Cardiac muscle cell (in vitro differentiated cells and primary cell): ENCODE measurements around the gene WDFY2. TPM values are rescaled to one million over a fixed set of nuclear protein-coding genes. Genes with fewer than 3 reads are reported as not detected.
A peak's percentile ranks its signal among the peaks of the same experiment; 100 is the strongest.

Experiments used
- DNase-seq, 2 donors: peaks; one replicate each; pipeline versions ENCODE4 v3.0.0 to v3.0.0-alpha.2; 2010 to 2017; ENCODE audit warnings: low read depth in 1 of 2, low spot score in 1 of 2
- H3K27ac ChIP-seq: fragments of 200-600 bp; sonication (generic); 2 replicates; pipeline ENCODE4 v1.5.1; 2016
- H3K27me3 ChIP-seq: fragments of 200-600 bp; sonication (generic); 2 replicates; pipeline ENCODE4 v1.6.0; 2016; ENCODE audit warnings: control low read depth
- H3K36me3 ChIP-seq: fragments of 200-600 bp; sonication (generic); 2 replicates; pipeline ENCODE4 v1.5.1; 2016; ENCODE audit warnings: control low read depth
- H3K4me1 ChIP-seq: fragments of 200-600 bp; sonication (generic); 2 replicates; pipeline ENCODE4 v1.8.1; 2017; ENCODE audit warnings: low read depth, mild to moderate bottlenecking, mixed run types
- H3K4me3 ChIP-seq: fragments of 200-600 bp; sonication (generic); 2 replicates; pipeline ENCODE4 v1.5.1; 2016; ENCODE audit warnings: mild to moderate bottlenecking
- H3K9me3 ChIP-seq: fragments of 200-600 bp; sonication (generic); 2 replicates; pipeline ENCODE4 v1.5.1; 2017; ENCODE audit warnings: low read depth, mild to moderate bottlenecking, control low read depth
- polyA plus RNA-seq: library from polyadenylated mRNA; unstranded; fragments of >200 nt; fragmentation: Nextera tagmentation; extraction: Ambion mirVana; gene quantifications from 2 replicates; pipeline ENCODE4 v1.2.1, GENCODE V29; 2016
- total RNA-seq: library from RNA; depleted of rRNA; stranded (reverse); fragments of >200 nt; gene quantifications from 2 replicates; pipeline ENCODE4 v1.2.3, GENCODE V29; 2016
- TF ChIP-seq, protein P1 (sequence below): IDR thresholded peaks from 2 replicates; pipeline ENCODE4 v1.5.1; 2012; ENCODE audit warnings: low read depth, mild to moderate bottlenecking, low read length

The WDFY2 gene
- total and polyA plus RNA-seq, 2 experiments from 2014 or later, result 9.1 to 20.4 TPM

- TF ChIP-seq, protein P1, sequence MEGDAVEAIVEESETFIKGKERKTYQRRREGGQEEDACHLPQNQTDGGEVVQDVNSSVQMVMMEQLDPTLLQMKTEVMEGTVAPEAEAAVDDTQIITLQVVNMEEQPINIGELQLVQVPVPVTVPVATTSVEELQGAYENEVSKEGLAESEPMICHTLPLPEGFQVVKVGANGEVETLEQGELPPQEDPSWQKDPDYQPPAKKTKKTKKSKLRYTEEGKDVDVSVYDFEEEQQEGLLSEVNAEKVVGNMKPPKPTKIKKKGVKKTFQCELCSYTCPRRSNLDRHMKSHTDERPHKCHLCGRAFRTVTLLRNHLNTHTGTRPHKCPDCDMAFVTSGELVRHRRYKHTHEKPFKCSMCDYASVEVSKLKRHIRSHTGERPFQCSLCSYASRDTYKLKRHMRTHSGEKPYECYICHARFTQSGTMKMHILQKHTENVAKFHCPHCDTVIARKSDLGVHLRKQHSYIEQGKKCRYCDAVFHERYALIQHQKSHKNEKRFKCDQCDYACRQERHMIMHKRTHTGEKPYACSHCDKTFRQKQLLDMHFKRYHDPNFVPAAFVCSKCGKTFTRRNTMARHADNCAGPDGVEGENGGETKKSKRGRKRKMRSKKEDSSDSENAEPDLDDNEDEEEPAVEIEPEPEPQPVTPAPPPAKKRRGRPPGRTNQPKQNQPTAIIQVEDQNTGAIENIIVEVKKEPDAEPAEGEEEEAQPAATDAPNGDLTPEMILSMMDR, result no peak
- H3K27ac ChIP-seq, result no peak overlapping the region
- peak overlapping the region; percentile 68 for H3K4me3 ChIP-seq
- H3K36me3 ChIP-seq, result no peaks in the 10 kb centered on the region
- no peaks in the 10 kb centered on the region for H3K4me1 ChIP-seq
- H3K27me3 ChIP-seq, result no peaks in the 10 kb centered on the region
- DNase-seq, result no peak
- H3K9me3 ChIP-seq, result no peaks in the 10 kb centered on the region
Observed at GRCh38 chr13:51804295-51805172, 220.3 kb downstream of the WDFY2 start.

DNA sequence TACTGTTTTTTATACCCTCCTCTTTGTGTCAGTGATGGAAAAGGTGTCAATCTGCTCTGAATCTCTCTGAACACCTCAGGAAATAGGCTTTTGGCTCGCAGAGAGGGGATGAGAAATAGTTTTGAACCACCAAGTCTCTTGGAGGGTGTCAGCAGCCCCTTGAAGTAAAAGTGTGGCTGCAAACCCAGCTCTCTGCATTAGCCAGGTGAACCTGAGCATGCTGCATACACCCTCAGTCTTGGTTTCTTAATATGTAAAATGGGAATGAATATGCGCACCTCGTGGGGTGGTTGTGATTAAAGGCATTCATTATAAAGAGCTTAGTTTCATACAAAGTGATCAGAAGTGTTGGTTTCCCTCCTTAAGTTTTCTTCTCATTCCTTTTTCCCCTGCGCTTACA is 221.1 kb downstream of the WDFY2 start:
- H3K4me3 ChIP-seq, result no peak overlapping the region

GRCh38 chr13:51805925-51806324 is 221.7 kb downstream of the WDFY2 start:
- Histone ChIP-seq H3K9me3 (no peaks in the 10 kb centered on the region), H3K4me1 (no peaks in the 10 kb centered on the region), H3K27me3 (no peaks in the 10 kb centered on the region), H3K36me3 (no peaks in the 10 kb centered on the region), H3K27ac (no peak overlapping the region), H3K4me3 (no peak overlapping the region)
- TF ChIP-seq, protein P1, result no peak
- no peak for DNase-seq

More for the DNA sequence above, 221.1 kb downstream of the WDFY2 start:
- H3K36me3 ChIP-seq, result no peaks in the 10 kb centered on the region
- H3K9me3 ChIP-seq, result no peaks in the 10 kb centered on the region
- DNase-seq, result no peak
- TF ChIP-seq, protein P1, result no peak
- no peaks in the 10 kb centered on the region for H3K27me3 ChIP-seq
- no peaks in the 10 kb centered on the region for H3K4me1 ChIP-seq
- H3K27ac ChIP-seq, result no peak overlapping the region

DNA sequence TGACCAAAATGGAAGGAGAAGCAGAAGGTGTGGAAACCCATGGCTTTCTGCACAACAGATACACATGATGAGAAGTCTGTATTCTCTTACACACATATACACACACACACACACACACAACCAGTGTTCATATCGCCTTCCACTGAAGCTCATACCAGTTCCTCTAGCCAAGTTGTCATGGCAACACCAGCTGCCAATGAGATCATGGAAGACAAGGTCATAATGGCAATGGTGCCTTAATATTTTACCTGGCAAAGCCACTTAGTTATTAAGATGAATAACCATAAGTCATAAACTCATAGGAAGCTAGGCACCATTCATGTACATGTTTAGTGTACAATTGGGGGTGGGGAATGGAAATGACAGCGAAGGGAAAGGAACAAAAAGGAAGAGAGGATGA is 222.3 kb downstream of the WDFY2 start:
- H3K9me3 ChIP-seq, result no peaks in the 10 kb centered on the region
- TF ChIP-seq, protein P1, result no peak
- no peaks in the 10 kb centered on the region for H3K36me3 ChIP-seq
- H3K27ac ChIP-seq, result no peak overlapping the region
- no peaks in the 10 kb centered on the region for H3K27me3 ChIP-seq
- H3K4me1 ChIP-seq, result no peaks in the 10 kb centered on the region
- H3K4me3 ChIP-seq, result no peak overlapping the region
- peak in 1 of 2 donors; percentile 34 for DNase-seq

GRCh38 chr13:51807041-51807440 is 222.8 kb downstream of the WDFY2 start:
- Histone ChIP-seq H3K9me3 (no peaks in the 10 kb centered on the region), H3K27ac (no peak overlapping the region), H3K4me1 (no peaks in the 10 kb centered on the region), H3K27me3 (no peaks in the 10 kb centered on the region), H3K36me3 (no peaks in the 10 kb centered on the region), H3K4me3 (no peak overlapping the region)
- TF ChIP-seq, protein P1, result no peak
- no peak for DNase-seq
